Stimulated activated naive CD8-positive, alpha-beta T cell treated with anti-CD3 and anti-CD28 coated beads, Interleukin-15, amount 100 ng/mL, for 72 hours (primary cell): ENCODE results near the gene EFCC1.

Experiments used
- ATAC-seq: fragments of 150-1000 bp; cut with Tn5 transposase; 2 replicates; pipeline ENCODE4 v1.10.0; 2021; ENCODE audit warnings: mild to moderate bottlenecking, moderate library complexity
- DNase-seq, 2 donors: peaks; one replicate each; pipeline ENCODE4 v3.0.0; 2021 to 2022
- H3K27ac Mint-ChIP-seq, 2 donors: one replicate each; pipeline ENCODE4 v1.8.0; 2022; ENCODE audit warnings: mild to moderate bottlenecking in 2 of 2, mixed read lengths in 2 of 2, moderate library complexity in 2 of 2
- H3K27me3 Mint-ChIP-seq: one replicate; pipeline ENCODE4 v1.8.0; 2022; ENCODE audit warnings: mixed read lengths
- H3K4me1 Mint-ChIP-seq: one replicate; pipeline ENCODE4 v1.8.0; 2022; ENCODE audit warnings: mild to moderate bottlenecking, mixed read lengths
- H3K4me3 Mint-ChIP-seq, 2 donors: one replicate each; pipeline ENCODE4 v1.8.0; 2022; ENCODE audit warnings: mild to moderate bottlenecking in 2 of 2, mixed read lengths in 2 of 2, moderate library complexity in 1 of 2
- H3K9me3 Mint-ChIP-seq, 2 donors: one replicate each; pipeline ENCODE4 v1.8.0; 2022; ENCODE audit warnings: mixed read lengths in 2 of 2

EFCC1 gene

DNA sequence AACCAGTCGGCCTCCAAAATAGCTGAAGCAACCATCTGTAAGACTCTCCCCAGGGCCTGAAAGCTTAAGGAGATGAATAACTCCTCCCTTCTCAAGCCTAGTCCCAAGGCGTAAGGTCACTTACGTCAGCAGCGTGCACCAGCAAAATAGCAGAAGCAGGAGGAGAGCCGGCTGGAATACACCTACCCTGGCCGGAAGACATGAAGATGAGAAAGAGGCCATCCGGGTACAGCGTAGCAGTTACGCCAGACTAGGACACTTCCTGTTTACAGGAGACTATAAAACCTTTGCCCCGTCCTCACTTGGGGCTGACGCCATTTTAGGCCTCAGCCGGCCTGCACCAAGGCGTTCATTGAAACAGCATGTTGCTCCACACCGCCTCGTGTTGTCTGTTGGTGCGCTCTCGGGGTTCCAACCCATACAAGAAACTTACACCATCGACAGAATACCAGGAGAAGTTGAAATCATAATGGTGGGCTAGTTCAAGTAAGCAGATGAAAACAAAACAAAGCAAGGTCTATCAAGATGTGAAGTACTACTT is 9.7 kb upstream of the EFCC1 start:
- Mint-ChIP-seq H3K27me3 (no peaks in the 10 kb centered on the region), H3K9me3 (no peaks in the 10 kb centered on the region), H3K27ac (no peak overlapping the region), H3K4me1 (peaks cover 33% of the 10 kb centered on the region), H3K4me3 (no peak overlapping the region)
- ATAC-seq (no peak), DNase-seq (no peak)

DNA sequence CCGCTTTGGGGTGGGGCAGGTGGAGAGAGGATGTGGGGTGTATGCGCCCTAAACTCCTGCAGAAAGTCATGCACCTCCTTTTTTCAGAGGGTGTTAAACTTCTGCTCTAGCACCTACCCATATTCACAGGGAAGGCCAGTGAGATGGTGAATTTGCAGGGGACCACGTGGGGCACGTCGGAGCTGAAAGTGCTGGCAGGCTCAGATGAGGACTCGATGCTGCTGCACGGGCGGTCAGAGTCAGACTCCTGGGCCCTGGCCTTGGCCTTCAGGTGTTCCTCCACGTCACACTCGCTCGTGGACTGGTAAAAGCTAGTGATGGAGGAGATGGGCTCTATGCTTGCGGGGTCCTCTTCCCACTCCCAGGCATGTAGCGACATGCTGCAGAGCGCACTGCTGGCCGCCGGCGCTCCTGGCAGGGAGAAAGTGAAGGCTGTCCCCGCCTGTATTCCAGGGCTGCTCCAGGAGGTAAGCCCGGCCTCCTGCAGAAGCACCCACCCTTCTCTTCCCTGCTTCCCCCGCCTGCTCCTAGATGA is 8.1 kb upstream of the EFCC1 start:
- DNase-seq (no peak), ATAC-seq (no peak)
- H3K27ac Mint-ChIP-seq = no peak overlapping the region
- no peaks in the 10 kb centered on the region for H3K27me3 Mint-ChIP-seq
- no peaks in the 10 kb centered on the region for H3K9me3 Mint-ChIP-seq
- peak overlapping the region; percentile 78 to 88 for H3K4me3 Mint-ChIP-seq
- H3K4me1 Mint-ChIP-seq = peaks cover 38% of the 10 kb centered on the region

DNA sequence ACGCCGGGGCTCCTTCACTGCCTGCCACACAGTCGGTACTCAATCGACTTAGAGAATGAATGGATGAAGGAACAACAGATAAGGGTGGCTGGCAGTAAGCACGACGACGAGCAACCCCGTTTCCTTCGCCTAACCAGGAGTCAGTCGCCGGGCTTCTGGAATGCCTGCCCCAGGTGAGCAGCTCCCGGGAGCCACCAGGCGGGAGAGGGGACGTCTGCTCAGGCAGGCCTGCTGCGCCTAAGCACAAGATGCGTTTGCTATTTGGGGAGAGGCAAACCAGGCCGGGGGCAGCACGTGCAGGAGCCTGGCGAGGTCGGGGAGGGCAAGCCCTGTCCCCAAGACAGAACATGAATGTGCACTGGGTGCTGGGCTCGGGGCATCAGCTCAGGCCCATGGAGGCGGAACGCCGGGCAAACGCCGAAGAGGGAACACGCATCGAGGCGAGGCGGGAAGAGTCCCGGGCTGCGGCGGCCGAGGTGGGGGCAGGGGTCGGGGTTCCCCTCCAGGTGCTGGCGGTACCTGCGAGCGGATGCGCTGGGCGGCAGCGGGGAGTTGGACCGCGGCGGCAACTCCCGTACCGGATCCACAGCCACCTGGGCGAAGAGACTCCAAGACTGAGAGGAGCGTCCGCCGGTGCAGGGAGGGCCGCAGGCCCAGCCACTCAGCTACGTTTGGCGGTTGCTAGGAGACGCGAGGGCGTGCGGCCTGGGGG is 7.5 kb upstream of the EFCC1 start, which contains the start of gene CFAP92:
TSS of gene CFAP92 (minus strand) at position 616 of the 712 bp plus-strand sequence. CDS start 772 bp downstream, outside the sequence.
- Mint-ChIP-seq H3K4me3 (peak within 1 kb of the TSS; percentile 78 to 88), H3K4me1 (peaks cover 40% of the 10 kb centered on the region), H3K27ac (peak within 1 kb of the TSS; percentile 68 to 75), H3K9me3 (no peaks in the 10 kb centered on the region), H3K27me3 (no peaks in the 10 kb centered on the region)
- ATAC-seq (peak; percentile 97), DNase-seq (peak; percentile 84 to 90)

- DNase-seq (no peak), ATAC-seq (no peak)
- Mint-ChIP-seq H3K9me3 (no peaks in the 10 kb centered on the region), H3K27me3 (no peaks in the 10 kb centered on the region), H3K4me3 (peak overlapping the region; percentile 78 to 88), H3K4me1 (peaks cover 45% of the 10 kb centered on the region), H3K27ac (peak overlapping the region in 1 of 2 donors; percentile 68)
Measured at GRCh38 chr3:128994173-128994512, 7.0 kb upstream of the EFCC1 start.

- peak overlapping the region in 1 of 2 donors; percentile 68 for H3K27ac Mint-ChIP-seq
- peak overlapping the region; percentile 78 to 88 for H3K4me3 Mint-ChIP-seq
Measured at GRCh38 chr3:128994581-128995546, 6.2 kb upstream of the EFCC1 start.

GRCh38 chr3:128995737-128996136 is 5.4 kb upstream of the EFCC1 start:
- Mint-ChIP-seq H3K9me3 (no peaks in the 10 kb centered on the region), H3K27me3 (peaks cover 6% of the 10 kb centered on the region), H3K4me3 (no peak overlapping the region), H3K4me1 (peaks cover 57% of the 10 kb centered on the region), H3K27ac (no peak overlapping the region)
- no peak for DNase-seq
- ATAC-seq = no peak

More at GRCh38 chr3:128994581-128995546, 6.2 kb upstream of the EFCC1 start:
- ATAC-seq (no peak), DNase-seq (no peak)
- Mint-ChIP-seq H3K9me3 (no peaks in the 10 kb centered on the region), H3K4me1 (peaks cover 50% of the 10 kb centered on the region), H3K27me3 (no peaks in the 10 kb centered on the region)

- Mint-ChIP-seq H3K9me3 (no peaks in the 10 kb centered on the region), H3K27me3 (peaks cover 10% of the 10 kb centered on the region), H3K27ac (no peak overlapping the region), H3K4me1 (peaks cover 61% of the 10 kb centered on the region), H3K4me3 (no peak overlapping the region)
- no peak for DNase-seq
- no peak for ATAC-seq
Measured at GRCh38 chr3:128996200-128996599, 4.9 kb upstream of the EFCC1 start.

DNA sequence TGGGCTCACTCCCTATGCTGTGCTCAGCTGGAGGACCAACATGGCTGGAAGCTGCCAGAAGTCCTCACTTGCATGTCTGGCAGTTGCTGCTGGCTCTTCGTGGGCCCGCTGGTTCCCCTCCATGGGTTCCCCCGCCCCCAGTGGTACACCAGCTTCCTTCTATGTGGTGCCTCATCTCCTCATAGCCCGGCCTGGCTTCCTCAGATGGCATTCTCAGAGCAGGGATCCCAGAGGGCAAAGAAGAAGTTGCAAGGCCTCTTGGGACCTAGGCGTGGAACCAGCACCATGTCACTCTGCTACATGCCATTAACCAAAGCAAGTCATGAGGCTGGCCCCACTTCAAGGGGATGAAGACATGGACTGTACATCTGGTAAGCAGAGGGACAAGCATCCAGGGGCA is 4.4 kb upstream of the EFCC1 start:
- DNase-seq = no peak
- peaks cover 10% of the 10 kb centered on the region for H3K27me3 Mint-ChIP-seq
- ATAC-seq = no peak
- no peak overlapping the region for H3K27ac Mint-ChIP-seq
- no peaks in the 10 kb centered on the region for H3K9me3 Mint-ChIP-seq
- peaks cover 61% of the 10 kb centered on the region for H3K4me1 Mint-ChIP-seq
- H3K4me3 Mint-ChIP-seq = no peak overlapping the region

DNA sequence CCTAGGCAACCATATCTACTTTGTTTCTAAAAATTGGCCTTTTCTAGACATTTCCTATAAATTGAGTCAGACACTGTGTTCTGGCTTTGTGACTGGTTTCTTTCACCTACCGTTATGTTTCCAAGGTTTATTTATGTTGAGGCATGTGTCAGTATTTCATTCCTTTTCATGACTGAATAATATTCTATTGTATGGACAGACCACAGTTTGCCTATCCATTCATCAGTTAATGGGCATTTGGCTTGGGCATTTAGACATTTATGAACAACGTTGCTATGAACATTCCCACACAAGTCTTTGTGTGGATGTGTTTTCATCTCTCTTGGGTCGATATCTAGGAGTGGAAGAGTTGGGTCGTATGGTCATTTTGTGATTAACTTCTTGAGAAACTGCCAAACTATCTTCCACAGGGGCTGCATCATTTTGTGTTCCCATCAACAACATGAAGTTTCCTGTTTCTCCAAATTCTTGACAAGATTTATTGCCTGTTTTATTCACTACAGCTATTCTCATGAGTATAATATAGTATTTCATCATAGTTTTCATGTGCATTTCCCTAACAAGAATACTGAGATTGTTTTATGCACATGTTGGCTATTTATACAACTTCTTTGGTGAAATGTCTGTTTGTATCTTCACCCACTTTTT is 3.5 kb upstream of the EFCC1 start:
- peaks cover 19% of the 10 kb centered on the region for H3K27me3 Mint-ChIP-seq
- ATAC-seq (no peak), DNase-seq (no peak)
- H3K4me1 Mint-ChIP-seq = peaks cover 69% of the 10 kb centered on the region
- H3K9me3 Mint-ChIP-seq = no peaks in the 10 kb centered on the region
- no peak overlapping the region for H3K4me3 Mint-ChIP-seq
- no peak overlapping the region for H3K27ac Mint-ChIP-seq

DNA sequence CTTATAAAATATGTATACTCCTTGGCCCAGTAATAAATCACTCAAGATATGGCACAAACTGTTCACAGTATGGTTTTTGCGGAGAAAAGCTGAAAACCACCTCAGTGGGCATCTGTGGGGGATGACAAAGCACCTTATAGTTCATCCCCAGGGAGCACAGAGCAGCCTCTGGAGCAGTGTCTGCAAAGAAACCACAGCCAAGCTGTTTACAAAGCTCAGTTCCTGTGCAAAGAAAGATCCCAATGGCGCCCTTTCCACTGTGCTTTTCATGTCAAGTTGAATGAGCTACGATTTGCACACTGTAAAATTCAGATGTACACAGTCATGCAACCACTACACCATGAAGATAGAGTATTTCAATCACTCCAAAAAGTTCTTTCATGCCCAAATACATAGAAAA is 2.5 kb upstream of the EFCC1 start:
- Mint-ChIP-seq H3K4me3 (no peak overlapping the region), H3K27ac (no peak overlapping the region), H3K9me3 (no peaks in the 10 kb centered on the region), H3K4me1 (peaks cover 74% of the 10 kb centered on the region), H3K27me3 (peaks cover 29% of the 10 kb centered on the region)
- ATAC-seq (no peak), DNase-seq (no peak)

DNA sequence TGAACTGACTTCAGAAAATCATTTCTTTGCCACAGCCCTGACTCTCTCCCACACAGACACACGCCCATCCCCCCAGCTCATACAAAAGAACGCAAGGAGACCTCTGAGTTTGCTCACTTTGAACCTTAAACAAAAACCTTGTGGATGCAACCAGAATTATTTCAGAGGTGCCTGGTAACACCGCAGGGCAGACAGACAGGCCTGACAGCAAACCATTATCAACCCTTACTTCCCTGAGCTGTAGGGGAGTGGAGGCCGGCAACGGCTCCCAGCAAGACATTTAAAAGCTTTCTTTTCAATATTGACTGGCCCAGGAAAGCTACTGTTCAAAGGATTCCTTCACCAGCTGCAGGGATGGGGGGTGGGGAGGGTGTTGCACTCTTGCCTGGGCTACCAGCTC is 2.0 kb upstream of the EFCC1 start:
- Mint-ChIP-seq H3K27me3 (peaks cover 30% of the 10 kb centered on the region), H3K27ac (no peak overlapping the region), H3K4me1 (peaks cover 68% of the 10 kb centered on the region), H3K4me3 (peak overlapping the region in 1 of 2 donors; percentile 9), H3K9me3 (no peaks in the 10 kb centered on the region)
- ATAC-seq (no peak), DNase-seq (no peak)

DNA sequence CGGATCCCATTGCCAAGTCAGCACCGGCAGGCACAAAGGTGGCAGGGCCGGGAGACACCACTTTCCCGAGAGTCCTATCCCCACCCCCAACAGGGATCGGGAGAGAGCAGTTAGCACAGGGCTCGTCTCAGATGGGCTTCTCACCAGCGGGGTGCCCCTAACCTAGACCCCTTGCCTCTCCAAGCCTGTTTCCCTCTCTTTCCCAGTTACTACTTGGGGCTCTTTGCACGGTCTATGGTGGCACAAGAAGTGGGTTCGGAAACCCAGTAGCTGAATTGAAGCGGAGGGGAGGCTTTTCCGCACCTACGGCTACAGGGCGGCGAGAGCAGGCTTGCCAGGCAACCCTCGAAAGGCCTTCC is 383 bp upstream of the EFCC1 start:
- H3K4me1 Mint-ChIP-seq = peaks cover 63% of the 10 kb centered on the region
- ATAC-seq (no peak), DNase-seq (no peak)
- H3K27me3 Mint-ChIP-seq = peaks cover 30% of the 10 kb centered on the region
- H3K4me3 Mint-ChIP-seq = peak overlapping the region; percentile 76 to 85
- H3K27ac Mint-ChIP-seq = no peak overlapping the region
- H3K9me3 Mint-ChIP-seq = no peaks in the 10 kb centered on the region

- peak overlapping the region; percentile 69 to 85 for H3K4me3 Mint-ChIP-seq
- DNase-seq (peak; percentile 55 to 58), ATAC-seq (peak; percentile 74)
- H3K4me1 Mint-ChIP-seq = peaks cover 51% of the 10 kb centered on the region
- no peak overlapping the region for H3K27ac Mint-ChIP-seq
- peaks cover 30% of the 10 kb centered on the region for H3K27me3 Mint-ChIP-seq
- no peaks in the 10 kb centered on the region for H3K9me3 Mint-ChIP-seq
Measured at GRCh38 chr3:129001806-129002572, 885 bp downstream of the EFCC1 start.

DNA sequence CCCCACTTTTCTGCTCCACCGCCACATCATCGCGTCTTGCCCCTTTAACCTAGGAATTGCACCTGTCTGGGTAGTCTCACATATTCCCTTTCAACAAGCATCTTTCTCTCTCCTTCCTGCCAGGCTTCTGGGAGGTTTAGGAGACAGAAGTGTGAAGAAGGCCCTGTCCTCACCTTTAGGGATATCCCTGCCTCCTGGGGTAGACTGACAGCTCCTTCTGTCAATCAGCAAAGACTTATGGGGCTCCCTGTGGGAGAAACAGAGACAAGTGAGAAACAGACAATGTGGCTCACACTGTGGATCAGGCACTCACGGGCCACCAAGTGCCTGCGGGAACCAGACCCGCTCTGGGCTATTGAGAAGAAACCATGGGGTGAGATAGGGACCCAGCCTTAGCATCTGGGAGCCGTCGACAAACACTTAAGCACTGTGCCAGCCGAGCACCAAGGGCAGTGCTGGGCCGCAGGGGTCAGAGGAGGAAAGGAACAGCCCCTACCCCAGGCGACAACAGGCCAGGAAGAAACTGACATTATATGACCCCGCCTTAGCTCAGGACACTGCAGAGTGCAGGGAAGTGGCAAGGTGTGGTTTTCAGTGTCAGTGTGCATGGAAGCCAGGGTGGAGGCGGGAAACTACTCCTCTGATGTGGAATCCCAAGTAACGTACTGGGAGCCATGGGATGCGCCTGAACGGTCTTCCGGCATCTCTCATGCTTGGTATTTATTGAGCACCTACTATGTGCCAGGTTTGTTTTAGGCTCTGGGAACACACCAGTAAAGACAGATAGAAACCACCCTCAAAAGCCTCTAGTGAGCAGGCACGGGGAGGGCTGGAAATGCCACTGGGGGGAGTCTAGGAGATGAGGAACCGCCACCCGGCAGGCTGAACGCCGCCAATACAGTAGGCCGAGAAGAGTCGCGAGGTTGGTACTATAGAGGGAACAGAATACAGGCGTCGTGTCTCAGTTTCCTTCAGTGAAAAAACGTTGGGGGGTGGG is 1.8 kb downstream of the EFCC1 start:
- DNase-seq (no peak), ATAC-seq (no peak)
- no peaks in the 10 kb centered on the region for H3K9me3 Mint-ChIP-seq
- H3K27me3 Mint-ChIP-seq = peaks cover 30% of the 10 kb centered on the region
- peak overlapping the region; percentile 7 to 63 for H3K27ac Mint-ChIP-seq
- H3K4me1 Mint-ChIP-seq = peaks cover 51% of the 10 kb centered on the region
- H3K4me3 Mint-ChIP-seq = peak overlapping the region; percentile 75 to 85
